ES-I3 (cell line): ENCODE results near the gene ANKHD1.

Experiments used
- H3K36me3 ChIP-seq: 2 replicates; pipeline ENCODE4 v1.6.1; 2013; ENCODE audit warnings: mild to moderate bottlenecking, low read length, control low read depth, moderate library complexity; ENCODE audit not compliant: insufficient read depth
- H3K4me1 ChIP-seq: 2 replicates; pipeline ENCODE4 v1.6.1; 2013; ENCODE audit warnings: mild to moderate bottlenecking, control low read depth, low read length; ENCODE audit not compliant: insufficient read depth
- H3K9ac ChIP-seq: 2 replicates; pipeline ENCODE4 v1.6.1; 2013; ENCODE audit warnings: low read depth, mild to moderate bottlenecking, low read length, moderate library complexity
- H3K9me3 ChIP-seq: 2 replicates; pipeline ENCODE4 v1.6.1; 2013; ENCODE audit warnings: mild to moderate bottlenecking, low read length, moderate library complexity; ENCODE audit not compliant: control insufficient read depth, insufficient read depth

The ANKHD1 gene

DNA sequence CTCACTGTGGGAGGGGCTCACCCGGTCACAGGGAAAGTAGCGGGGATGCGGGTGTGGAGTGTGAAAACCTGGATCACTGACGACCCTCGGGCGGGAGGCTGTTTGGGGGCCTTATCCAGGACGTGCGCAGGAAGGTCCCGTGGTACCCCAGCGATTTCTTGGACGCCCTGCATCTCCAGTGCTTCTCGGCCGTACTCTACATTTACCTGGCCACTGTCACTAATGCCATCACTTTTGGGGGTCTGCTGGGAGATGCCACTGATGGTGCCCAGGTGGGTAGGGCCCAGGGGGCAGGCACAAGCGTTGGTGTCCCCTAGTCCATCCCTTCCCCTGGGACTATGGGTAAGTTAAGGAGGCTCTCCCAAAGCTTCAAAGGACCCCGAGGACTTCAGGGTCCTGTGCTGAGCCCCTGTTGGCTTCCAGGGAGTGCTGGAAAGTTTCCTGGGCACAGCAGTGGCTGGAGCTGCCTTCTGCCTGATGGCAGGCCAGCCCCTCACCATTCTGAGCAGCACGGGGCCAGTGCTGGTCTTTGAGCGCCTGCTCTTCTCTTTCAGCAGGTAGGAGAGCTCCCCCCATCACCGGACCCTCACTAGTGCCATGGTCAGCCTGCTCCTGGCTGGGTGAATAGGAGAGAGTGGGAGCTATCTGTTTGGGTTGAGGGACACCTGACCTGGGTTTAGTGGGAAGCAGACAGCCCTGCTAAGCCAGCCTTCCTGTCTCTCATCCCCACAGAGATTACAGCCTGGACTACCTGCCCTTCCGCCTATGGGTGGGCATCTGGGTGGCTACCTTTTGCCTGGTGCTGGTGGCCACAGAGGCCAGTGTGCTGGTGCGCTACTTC, 37.8 kb upstream of the ANKHD1 start:
- Histone ChIP-seq H3K36me3 (no peaks in the 10 kb centered on the region), H3K9ac (peak overlapping the region; percentile 57; the same call in 1 of the 2 replicates), H3K4me1 (no peaks in the 10 kb centered on the region), H3K9me3 (no peaks in the 10 kb centered on the region)

DNA sequence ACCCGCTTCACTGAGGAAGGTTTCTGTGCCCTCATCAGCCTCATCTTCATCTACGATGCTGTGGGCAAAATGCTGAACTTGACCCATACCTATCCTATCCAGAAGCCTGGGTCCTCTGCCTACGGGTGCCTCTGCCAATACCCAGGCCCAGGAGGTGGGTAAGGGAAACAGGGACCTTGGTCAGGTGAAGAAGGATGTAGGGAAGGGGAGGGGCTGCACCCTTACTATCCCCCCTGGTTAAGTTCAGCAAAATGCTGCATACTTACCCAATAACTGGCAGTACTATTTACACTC, 37.2 kb upstream of the ANKHD1 start:
- Histone ChIP-seq H3K9ac (no peak overlapping the region), H3K36me3 (no peaks in the 10 kb centered on the region), H3K4me1 (no peaks in the 10 kb centered on the region), H3K9me3 (no peaks in the 10 kb centered on the region)

DNA sequence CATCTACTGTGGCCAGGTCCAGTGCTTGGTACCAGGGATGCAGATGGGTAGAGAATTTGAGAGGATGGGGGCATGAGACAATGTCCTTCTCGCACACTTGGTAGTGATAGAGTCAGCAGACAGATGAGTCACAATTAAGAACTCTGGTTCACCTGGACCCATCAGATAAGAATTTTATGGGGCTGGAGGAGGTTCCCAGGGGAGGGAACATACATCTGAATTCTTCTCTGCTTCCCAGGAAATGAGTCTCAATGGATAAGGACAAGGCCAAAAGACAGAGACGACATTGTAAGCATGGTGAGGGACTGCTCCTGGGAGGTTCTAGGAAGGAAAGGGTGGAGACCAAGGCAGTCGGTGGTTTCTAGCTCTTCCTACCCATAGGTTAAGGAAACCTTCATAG, 36.4 kb upstream of the ANKHD1 start:
- H3K9ac ChIP-seq = no peak overlapping the region
- no peaks in the 10 kb centered on the region for H3K36me3 ChIP-seq
- no peaks in the 10 kb centered on the region for H3K4me1 ChIP-seq
- H3K9me3 ChIP-seq = no peaks in the 10 kb centered on the region

DNA sequence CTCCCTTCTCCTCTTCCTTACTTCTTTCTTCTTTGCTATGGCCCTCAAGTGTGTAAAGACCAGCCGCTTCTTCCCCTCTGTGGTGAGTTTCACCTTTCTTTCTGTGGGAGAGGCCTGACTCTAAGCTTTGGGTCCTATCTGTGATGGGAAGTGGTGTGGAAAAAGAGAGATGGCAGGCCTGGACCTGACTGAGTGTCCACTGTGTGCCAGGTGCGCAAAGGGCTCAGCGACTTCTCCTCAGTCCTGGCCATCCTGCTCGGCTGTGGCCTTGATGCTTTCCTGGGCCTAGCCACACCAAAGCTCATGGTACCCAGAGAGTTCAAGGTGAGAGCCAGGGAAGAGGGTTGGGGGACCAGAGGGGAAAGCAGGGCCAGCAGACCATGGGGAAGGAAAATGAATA, 35.7 kb upstream of the ANKHD1 start:
- Histone ChIP-seq H3K4me1 (no peaks in the 10 kb centered on the region), H3K9me3 (no peaks in the 10 kb centered on the region), H3K36me3 (no peaks in the 10 kb centered on the region), H3K9ac (no peak overlapping the region)

DNA sequence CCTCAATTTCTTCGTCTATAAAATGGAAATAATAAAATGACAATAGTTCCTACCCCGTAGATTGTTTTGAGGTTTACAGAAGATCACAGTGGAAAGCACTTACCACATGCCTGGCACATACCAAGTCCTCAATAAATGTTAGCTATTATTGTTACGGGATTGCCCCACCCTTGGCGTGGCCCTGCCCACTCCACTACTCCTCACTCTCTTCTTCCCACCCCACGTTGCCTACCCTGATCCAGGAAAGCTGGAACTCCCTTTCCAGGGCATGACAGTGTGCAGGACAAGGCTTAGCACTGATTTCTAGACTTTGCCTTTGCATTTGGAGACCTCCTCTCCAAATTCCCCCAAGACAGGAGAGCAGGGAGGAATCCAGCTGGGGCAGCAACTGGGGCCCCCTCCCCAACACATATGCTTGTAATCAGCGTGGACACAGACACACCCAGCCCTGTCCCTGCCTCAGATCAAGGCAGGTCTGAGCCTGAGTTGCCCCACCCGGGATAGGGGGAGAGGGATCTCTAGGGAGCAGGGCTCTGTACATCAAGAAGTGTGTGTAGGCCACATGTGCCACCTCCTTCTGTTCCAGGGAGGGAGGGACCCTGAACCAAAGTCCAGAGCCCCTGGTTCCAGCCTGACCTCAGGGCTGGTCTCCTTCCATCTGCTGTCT, 34.9 kb upstream of the ANKHD1 start:
- Histone ChIP-seq H3K36me3 (no peaks in the 10 kb centered on the region), H3K4me1 (no peaks in the 10 kb centered on the region), H3K9me3 (no peaks in the 10 kb centered on the region), H3K9ac (no peak overlapping the region)

DNA sequence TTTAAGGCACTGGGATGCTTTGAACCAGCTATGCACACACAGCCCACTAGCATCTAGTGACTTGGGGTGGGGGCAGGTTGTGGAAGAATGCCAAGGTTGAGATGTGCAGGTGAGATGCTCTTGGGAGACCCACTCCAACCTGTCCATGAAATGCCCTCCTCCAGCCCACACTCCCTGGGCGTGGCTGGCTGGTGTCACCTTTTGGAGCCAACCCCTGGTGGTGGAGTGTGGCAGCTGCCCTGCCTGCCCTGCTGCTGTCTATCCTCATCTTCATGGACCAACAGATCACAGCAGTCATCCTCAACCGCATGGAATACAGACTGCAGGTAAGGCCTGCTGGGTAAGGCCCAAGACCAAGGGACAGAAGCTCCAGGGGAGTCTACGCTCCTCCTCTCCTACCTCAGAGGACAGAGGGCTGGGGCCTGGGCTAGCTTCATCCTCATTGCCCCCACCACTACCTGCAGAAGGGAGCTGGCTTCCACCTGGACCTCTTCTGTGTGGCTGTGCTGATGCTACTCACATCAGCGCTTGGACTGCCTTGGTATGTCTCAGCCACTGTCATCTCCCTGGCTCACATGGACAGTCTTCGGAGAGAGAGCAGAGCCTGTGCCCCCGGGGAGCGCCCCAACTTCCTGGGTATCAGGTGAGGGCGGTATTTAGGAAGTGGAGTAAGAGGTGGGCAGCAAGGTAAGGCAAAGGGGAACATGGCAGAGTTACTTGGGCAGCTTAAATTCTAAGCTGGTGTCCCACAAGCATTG, 34.2 kb upstream of the ANKHD1 start:
- Histone ChIP-seq H3K36me3 (no peaks in the 10 kb centered on the region), H3K4me1 (no peaks in the 10 kb centered on the region), H3K9ac (no peak overlapping the region), H3K9me3 (no peaks in the 10 kb centered on the region)

DNA sequence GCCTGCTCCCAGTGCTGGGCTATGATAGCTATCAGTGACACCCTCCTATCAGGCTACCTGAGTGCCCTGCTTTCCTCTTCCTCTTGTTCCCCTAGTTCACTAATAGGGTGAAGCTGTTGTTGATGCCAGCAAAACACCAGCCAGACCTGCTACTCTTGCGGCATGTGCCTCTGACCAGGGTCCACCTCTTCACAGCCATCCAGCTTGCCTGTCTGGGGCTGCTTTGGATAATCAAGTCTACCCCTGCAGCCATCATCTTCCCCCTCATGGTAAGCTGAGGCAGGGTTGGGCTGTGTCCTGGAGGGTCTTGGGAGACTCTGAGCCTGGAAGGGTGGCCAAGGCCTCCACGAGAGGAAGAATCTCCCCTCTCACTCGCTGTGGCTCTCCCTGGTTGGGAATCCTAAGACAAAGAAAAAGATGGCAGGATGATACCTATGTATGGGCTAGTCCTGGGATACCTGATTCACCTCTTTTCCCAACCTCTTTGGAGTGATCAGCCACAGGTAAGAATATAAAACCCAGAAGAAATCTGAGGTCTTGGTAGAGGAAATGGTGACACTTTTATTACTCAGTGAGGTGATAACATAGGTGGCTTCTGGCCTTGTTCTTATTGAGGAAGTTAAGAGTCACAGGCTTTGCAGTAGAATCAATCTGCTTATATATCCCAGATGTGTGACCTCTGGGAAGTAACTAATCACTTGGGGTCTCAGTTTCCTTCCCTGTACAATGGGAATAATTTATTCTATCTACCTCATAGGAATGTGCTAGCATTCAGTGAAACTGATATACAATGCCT, 30.1 kb upstream of the ANKHD1 start:
- Histone ChIP-seq H3K36me3 (no peaks in the 10 kb centered on the region), H3K4me1 (no peaks in the 10 kb centered on the region), H3K9ac (no peak overlapping the region), H3K9me3 (no peaks in the 10 kb centered on the region)

DNA sequence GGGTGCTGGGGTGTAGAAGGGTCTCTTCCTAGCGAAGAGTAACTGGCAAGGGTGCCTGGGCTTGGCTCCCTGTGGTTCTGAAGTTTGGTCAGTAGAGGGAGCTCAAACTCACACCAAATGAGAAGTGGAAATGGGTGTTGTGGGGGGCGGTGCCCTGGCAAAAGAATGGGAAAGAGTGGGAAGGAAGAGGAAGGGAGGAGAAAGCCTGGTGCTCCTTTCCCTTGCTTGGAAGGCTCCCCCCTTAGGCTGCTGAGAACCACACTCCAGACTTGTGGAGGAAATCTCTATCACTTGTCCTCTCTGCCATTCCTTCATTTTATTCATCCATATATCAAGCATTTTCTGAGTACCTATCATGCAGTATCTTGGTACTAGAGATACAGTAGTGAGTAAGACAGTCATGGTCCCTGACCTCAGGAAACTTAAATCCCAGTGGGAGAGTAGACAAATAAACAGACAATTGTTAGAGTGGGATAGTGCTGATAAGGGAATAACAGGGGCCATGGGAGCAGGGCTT, 28.6 kb upstream of the ANKHD1 start:
- Histone ChIP-seq H3K9me3 (no peaks in the 10 kb centered on the region), H3K9ac (no peak overlapping the region), H3K36me3 (no peaks in the 10 kb centered on the region), H3K4me1 (no peaks in the 10 kb centered on the region)

DNA sequence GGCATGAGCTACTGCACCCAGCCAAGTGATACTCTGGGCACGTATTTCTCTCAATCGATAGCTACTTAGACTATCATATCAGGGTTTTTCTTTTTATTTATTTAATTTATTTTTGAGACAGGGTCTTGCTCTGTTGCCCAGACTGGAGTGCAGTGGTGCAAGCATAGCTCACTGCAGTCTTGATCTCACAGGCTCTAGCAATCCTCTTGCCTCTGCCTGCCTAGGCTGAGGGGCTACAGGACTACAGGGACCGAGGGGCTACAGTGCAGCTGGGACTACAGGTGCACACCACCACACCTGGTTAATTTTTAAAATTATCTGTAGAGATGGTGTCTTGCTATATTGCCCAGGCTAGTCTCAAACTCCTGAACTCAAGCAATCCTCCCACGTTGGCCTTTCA, 20.3 kb upstream of the ANKHD1 start:
- H3K4me1 ChIP-seq = no peaks in the 10 kb centered on the region
- H3K9me3 ChIP-seq = no peaks in the 10 kb centered on the region
- H3K9ac ChIP-seq = no peak overlapping the region
- no peaks in the 10 kb centered on the region for H3K36me3 ChIP-seq

DNA sequence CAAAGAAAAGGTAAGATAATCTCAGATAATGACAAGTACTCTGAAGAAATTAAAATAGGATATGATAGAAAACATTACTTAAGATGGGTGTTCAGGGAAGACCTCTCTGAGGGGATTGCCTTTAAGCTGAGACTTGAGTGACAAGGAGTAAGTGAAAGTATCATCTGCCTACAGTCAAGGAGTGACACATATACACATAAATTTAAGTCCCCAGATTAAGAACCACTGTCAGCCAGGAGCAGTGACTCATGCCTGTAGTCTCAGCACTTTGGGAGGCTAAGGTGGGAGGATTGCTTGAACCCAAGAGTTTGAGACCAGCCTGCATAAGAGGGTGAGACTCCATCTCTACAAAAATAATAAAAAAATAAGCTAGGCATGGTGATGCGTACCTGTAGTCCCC, 19.7 kb upstream of the ANKHD1 start:
- Histone ChIP-seq H3K9ac (no peak overlapping the region), H3K9me3 (no peaks in the 10 kb centered on the region), H3K4me1 (no peaks in the 10 kb centered on the region), H3K36me3 (no peaks in the 10 kb centered on the region)

DNA sequence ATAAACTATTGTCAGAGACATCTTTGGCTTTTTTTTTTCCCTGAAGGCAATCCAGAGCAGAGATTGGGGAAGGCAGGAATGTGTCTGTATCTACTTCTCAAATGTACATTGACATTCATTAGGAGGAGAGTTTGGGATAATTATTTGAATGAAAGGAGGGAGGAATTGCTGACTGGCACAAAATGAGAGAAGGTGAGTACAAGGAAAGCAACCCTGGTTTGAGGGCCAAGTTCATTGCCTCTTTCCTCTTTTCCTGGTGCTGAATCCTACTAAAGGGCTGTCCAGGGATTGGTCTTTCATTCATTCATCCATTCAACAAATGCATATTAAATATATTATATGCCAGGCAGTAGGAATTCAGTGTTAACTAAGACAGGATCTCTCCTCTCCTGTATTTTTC, 18.8 kb upstream of the ANKHD1 start:
- Histone ChIP-seq H3K9ac (no peak overlapping the region), H3K4me1 (no peaks in the 10 kb centered on the region), H3K36me3 (no peaks in the 10 kb centered on the region), H3K9me3 (no peaks in the 10 kb centered on the region)

DNA sequence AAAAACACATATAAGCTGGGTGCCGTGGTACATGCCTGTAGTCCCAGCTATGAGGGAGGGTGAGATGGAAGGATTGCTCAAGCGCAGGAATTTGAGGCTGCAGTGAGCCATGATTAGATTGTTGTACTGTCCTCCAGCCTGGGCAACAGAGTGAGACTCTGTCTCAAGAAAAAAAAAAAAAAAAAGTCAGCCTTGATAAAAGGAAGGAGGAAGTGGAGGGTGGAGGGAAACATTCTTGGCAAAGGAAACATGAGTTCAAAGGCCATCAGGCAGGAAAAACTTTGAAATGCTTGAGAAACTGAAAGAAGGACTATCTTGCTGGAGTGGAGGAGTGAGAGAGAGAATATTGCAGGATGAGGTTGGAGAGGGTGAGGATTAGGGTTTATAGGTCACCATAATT, 18.3 kb upstream of the ANKHD1 start:
- Histone ChIP-seq H3K36me3 (no peaks in the 10 kb centered on the region), H3K4me1 (no peaks in the 10 kb centered on the region), H3K9ac (no peak overlapping the region), H3K9me3 (no peaks in the 10 kb centered on the region)

DNA sequence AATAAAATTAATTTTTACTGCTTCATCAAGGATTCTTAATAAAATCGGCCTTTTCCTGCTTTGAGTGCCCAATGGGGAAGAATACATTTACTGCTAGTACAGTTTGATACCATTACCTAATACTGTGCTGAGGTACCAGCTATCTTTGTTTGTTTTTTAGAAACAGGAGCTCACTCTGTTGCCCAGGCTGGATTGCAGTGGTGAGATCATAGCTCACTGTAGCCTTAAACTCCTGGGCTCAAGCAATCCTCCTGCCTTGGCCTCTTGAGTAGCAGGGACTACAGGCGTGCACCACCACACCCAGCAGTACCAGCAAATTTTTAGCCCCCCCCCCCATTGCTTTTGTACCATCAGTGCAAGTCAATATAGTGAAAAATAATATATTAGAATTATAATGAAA, 13.6 kb upstream of the ANKHD1 start:
- no peaks in the 10 kb centered on the region for H3K36me3 ChIP-seq
- H3K9ac ChIP-seq = no peak overlapping the region
- no peaks in the 10 kb centered on the region for H3K4me1 ChIP-seq
- H3K9me3 ChIP-seq = no peaks in the 10 kb centered on the region

DNA sequence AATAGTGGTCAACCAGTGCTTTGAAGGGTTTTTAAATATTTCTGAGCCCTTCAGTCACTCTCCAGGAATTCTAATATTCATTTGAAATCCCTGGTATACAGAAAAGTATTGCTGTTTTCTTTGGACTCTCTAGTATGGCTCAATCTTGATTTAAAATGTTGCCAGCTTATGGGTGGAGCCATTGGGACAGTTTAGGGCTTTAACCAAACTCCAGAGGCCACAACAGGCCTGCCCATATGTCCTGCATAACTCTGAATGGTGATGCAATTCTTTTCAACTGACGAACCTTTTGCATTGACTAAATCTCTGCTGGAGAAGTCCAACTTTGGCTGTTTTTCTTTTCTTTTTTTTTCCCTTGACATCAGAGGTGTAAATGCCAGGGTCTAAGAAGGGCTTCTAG, 10.3 kb upstream of the ANKHD1 start:
- Histone ChIP-seq H3K9me3 (no peaks in the 10 kb centered on the region), H3K9ac (no peak overlapping the region), H3K36me3 (no peaks in the 10 kb centered on the region), H3K4me1 (no peaks in the 10 kb centered on the region)
